ENCODE results near the gene GALNT15. TPM values are rescaled to one million over a fixed set of nuclear protein-coding genes. Genes with fewer than 3 reads are reported as not detected.
A peak's percentile ranks its signal among the peaks of the same experiment; 100 is the strongest.

Gene GALNT15
- total RNA-seq, 1 donor from 2014 or later = 7.0 TPM

DNA sequence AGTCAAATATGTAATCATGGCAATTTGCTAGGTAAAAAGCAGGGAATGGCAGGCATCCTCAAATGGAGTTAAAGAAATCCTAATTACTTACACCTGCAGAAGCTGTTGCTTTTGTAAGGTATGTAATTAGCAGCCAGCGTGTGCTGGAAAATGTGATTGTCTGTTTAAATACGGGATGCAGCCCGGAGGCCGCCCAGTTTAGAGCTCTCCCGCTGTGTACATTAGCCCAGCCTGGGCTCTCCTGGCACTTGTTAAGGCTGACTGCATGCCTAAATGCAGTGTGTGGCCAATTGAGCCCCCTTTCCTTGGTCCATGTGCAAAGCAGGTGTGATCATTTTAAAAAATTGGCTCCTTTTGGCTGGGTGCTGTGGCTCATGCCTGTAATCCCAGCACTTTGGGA is 81.2 kb downstream of the GALNT15 start:
- intact Hi-C loops (cut with micrococcal nuclease) = no loop called here
- DNase-seq = no peak

DNA sequence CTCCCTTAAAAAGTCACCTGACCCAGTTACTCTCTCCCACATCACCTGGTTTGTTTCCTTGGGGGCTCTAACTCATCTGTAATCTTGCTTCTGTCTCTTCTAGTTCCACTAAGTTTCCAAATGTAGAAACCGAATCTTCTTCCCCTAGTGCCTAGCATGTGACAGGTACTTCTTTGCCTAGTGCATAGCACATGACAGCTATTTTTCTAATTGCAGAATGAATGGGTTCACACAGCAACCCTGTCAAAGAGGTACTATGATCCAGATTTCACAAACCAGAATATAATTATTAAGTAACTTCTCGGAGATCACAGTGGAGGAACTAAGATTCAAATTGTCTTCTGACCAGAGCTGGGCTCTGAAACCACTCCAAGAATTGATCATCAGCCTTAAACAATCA is 82.8 kb downstream of the GALNT15 start:
- no peak for DNase-seq
- ATAC-seq = no peak
- intact Hi-C loops (cut with micrococcal nuclease) = no loop called here

More for the DNA sequence above, 81.2 kb downstream of the GALNT15 start:
- ATAC-seq = no peak

DNA sequence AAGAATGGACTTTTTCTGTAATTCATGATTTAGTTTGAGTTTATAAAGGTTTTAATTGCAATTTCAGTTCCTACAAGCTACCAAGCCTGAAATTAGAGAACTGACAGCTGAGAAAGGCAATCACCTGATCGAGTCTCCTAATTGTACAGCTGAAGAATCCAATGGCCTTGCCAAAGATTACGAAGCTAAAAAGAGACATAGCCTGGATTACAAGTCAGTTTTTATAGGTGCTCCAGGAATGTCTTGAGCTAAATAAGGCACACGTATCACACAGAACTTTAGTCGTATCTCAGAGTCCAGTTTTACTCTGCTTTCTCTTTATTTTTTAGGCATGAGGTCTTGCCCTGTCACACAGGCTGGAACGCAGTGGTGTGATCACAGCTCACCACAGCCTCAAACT is 83.7 kb downstream of the GALNT15 start:
- intact Hi-C loops (cut with micrococcal nuclease) = no loop called here
- DNase-seq = no peak
- no peak for ATAC-seq

DNA sequence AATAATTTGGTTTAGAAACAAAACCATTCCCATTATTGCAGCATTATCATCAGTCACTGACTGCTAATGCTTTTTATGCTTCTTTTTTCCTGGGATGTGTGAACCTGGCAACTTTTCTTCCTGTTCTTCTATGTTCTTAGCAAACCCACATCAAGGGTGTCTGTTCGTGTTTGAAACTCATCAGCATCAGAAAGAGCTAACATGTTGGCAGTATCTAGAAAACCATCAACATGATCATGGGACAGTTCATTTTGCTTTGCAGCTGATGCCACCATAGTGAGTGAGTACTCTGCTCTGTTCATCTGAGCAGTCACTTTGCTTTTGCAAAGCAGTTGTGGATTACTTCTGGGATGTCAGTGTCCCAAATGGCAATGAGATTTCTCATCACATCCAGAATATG is 84.4 kb downstream of the GALNT15 start:
- no peak for ATAC-seq
- intact Hi-C loops (cut with micrococcal nuclease) = no loop called here
- no peak for DNase-seq

DNA sequence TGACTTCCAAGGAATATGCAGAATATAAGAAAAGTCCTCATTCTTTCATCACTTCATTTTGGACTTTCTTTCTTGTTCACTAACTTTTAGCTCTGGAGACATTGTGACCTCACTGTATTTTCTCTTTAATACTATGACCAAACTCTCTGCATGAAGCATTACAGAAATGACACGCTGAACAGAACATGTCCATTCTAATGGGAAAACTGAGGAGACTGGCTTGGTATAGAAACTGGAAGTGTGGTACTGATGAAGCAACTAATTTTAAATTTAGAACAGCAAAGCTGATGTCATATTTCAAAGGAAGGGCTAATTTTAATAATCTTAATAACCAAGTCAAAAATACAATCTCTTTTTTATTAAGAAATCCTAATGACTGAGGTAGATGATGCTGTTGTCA is 85.6 kb downstream of the GALNT15 start:
- DNase-seq (no peak), ATAC-seq (no peak)
- intact Hi-C loops (cut with micrococcal nuclease) = no loop called here

DNA sequence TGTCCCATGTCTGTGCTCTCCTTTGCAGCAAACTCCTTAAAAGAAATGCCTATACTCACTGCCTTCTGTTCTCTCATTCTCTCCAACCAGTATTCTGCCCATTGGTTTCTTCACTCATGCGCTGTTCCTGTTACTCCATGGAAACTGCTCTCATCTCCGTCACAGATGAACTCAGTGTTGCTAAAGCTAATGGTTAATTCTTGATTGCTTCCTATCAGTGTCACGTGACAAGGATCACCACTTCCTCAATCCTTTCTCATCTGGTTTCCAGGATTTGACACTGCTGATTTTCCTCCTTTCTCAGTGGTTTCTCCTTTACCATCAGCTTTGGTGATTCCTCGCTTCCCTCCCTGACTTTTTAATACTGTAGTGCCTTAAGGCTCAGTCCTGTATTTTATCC is 87.7 kb downstream of the GALNT15 start:
- ATAC-seq = no peak
- DNase-seq = no peak
- intact Hi-C loops (cut with micrococcal nuclease) = no loop called here

DNA sequence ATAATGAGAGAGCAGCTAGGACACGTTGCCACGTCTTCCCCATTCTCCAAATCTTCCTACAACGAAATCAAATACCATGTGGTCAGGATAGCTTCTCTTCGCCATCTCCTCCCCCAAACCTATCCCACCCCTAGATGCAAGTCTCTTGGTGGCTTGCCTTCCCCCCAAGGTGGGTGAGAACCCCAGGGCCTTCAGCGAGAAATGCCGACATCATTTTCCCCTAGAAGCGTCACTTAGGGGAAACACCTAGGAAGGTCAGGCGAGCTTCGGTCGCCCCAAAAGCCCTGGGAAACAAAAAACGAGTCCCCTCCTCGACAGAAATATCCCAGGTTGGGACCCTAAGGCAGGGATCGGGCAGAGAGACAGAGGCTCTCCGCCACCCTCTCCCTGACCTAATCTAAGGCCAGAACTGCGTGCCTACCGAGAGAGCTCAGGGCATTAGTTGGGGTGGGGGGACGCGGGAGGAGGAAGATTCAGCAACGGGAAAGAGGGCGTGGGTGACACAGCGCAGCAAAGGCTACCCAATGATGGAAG is 89.8 kb downstream of the GALNT15 start:
- DNase-seq (no peak), ATAC-seq (no peak)
- intact Hi-C loops (cut with micrococcal nuclease) = no loop called here

DNA sequence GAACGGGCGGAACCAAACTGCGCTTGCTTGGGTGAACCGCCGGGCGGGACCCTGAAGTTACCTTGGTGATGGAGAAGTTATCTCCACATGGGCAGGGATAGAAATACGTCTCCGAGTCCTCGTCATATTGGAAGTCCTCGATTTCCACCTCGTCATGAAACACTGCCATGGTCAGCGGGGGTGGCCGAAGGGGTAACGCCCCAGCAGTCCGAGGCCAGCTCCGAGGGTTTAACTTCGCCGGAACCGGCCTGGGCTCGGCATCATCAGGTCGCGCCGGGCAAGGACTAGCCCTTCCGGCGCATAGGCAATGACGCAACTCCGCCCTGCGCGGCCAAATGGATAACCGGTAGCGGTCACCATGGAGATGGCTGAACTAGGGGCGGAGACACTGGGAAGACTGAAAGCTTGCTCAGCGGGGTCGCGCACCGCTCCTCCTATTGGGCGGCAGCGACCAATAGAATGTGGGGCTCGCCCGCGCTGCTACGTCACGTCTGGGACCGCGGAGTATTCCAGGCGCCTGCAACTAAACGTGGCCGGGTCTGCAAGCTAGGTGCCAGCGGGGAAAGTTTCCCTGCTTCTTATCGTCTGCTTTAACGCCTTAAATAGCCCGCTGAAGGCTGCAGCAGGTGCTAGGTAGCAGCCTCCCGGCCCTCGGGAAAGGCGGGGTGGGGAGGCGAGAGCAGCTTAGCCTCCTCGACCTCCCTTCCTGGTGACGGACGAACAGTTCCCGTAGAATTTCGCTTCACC is 90.4 kb downstream of the GALNT15 start, which contains the start of the genes DPH3 and OXNAD1:
Gene DPH3, minus strand, starts transcription at position 236 of the 747 bp plus-strand sequence. Its CDS starts 67 bp downstream, at position 169.
Gene OXNAD1, plus strand, starts transcription at position 505 of the 747 bp plus-strand sequence. CDS start 5,741 bp downstream, outside the sequence.
- DNase-seq (peak; percentile 100), ATAC-seq (peak; percentile 99)
- intact Hi-C loops (cut with micrococcal nuclease) = no loop called here

DNA sequence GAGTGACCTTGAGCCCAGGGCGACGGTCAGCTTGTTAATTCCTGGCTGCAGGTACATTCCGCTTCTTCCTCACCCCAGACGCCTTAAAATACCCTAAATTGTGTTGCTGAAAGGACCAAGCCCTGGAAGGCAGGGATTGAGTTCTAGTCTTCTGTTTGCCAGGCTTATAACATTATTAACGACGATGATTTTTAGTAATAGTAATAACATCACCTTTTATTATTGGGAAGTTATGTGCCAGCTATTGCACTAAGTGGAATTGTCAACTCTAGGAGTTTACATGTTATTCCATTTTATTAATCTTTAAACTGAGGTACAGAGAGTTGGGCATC is 90.9 kb downstream of the GALNT15 start:
- intact Hi-C loops (cut with micrococcal nuclease) = no loop called here
- ATAC-seq = no peak
- no peak for DNase-seq

DNA sequence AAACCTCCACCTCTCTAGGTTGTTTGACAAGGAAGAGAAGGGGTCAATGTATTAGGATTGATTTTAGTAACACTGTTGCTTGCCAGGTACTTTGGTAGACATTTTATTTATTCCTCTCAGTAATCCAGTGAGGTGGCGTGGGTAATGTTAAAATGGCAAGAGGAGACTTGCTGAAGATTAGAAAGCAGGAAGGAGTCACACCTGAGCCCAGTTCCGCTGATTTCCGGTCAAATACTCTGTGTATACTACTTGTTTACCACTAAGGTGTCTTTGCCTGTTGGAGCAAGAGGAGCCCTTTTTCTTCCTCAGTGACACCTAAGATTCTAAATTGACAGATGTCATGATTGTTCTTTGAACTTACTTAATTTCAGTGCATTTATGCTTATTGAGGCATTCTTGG is 92.2 kb downstream of the GALNT15 start:
- DNase-seq (no peak), ATAC-seq (no peak)
- intact Hi-C loops (cut with micrococcal nuclease) = no loop called here

DNA sequence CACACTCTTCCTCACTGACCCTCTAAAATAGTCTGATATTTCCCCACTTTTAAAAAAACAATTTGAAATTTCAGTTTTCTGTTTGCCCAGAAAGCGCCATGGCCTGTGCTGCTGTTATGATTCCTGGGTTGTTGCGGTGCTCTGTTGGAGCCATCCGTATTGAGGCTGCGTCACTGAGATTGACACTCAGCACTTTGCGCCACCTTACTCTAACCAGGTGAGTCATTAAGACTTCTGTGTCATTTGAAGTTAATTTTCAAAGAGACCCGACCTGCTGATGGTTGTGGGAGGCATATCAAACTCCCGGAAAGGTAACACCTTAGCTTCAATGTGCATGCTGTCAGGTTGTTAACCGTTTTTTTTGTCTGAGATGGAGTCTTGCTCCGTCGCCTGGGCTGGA is 96.4 kb downstream of the GALNT15 start:
- intact Hi-C loops (cut with micrococcal nuclease) = no loop called here
- DNase-seq = no peak
- ATAC-seq = no peak

DNA sequence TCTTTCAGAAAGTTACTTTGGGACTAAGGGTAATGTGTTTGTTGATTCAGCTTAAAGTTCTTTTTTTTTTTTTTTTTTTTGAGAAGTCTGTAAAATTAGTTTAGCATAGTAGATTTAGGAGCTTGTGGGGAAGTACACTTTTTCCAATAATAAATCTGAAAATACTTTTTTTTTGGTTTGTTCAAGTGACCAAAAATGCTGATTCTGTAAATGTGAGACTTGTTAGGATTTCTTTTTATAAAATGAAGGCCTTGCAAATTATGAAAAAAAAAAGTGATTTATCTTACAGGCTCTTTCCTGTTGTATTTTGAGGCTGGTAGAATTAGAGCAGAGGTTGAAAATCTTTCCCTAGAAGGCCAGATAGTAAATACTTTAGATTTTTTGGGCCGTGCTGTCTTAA is 98.1 kb downstream of the GALNT15 start:
- intact Hi-C loops (cut with micrococcal nuclease) = no loop called here
- DNase-seq (no peak), ATAC-seq (no peak)

DNA sequence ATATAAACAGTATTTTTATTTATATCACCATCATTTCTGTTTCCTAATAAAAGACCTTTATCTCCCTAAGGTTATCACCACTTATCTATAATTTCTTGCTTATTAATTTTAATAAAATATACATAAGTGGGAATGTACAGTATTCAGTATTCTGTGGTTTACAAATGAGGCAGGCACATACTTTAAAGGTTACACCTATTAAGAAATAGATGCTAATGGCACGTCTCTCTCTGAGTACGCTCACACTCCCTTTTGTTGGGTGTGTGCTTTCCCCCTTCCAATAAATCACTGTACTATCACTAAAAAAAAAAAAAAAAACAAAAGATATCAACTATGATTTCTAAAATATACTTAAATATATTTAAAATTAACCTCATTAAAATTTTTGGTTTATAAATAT is 99.4 kb downstream of the GALNT15 start:
- ATAC-seq (no peak), DNase-seq (no peak)
- intact Hi-C loops (cut with micrococcal nuclease) = no loop called here

DNA sequence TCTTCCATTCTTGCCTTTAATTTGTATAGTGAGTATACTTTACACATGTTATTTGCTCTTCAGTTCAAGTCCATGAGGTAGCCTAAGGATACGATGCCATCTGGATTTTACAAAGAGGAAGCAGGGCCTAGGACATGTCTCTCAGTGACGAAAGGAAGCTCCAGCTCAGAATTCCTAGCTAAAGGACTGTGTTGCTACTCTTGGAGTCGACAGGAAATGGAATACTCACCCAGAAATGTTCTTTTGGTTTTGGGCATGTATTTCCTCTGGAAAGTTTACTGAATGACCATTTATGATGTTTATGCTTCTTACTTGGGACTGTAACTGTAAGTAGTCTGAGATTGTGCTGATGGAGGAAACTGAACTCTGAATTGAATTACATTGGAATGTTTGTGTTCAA is 103.0 kb downstream of the GALNT15 start:
- intact Hi-C loops (cut with micrococcal nuclease) = no loop called here
- peak; percentile 40 for ATAC-seq
- DNase-seq = no peak

DNA sequence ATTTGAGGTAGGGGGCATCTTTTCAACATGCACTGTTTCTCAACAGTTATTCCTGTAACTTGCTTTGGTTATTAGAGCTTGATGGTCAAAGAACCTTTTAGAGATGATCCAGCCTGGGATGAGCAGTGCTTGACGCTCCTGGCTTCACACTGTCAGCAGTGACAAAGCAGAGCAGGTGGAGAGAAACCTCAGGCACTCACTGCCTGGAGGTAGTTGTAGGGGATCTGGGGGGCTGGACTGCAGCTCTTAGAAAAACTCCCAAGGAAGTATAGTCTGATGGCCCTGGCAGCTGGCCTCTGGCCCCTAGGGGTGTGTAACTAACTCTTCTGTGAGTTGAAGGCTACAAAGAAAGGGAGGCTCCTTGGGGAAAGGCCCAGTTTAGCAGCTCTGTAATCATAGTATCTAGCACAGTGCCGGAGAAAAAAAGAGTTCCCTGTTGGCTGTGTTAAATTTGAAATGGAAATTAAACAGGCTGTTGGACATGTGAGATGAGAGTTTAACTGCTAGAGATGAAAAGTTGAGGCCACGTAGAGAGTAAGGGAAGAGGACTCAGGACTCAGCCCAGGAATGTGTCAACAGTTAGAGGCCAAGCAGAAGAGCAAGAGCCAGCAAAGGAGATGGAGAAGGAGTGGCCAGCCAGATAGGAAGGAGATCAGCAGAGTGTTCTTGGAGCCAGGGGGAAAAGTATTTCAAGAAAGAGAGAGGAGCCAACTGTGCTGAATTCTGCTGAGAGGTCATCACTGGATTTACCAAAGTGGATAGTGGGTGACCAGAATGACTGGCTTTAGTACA is 104.7 kb downstream of the GALNT15 start:
- ATAC-seq (peak; percentile 15), DNase-seq (no peak)
- intact Hi-C loops (cut with micrococcal nuclease) = no loop called here

DNA sequence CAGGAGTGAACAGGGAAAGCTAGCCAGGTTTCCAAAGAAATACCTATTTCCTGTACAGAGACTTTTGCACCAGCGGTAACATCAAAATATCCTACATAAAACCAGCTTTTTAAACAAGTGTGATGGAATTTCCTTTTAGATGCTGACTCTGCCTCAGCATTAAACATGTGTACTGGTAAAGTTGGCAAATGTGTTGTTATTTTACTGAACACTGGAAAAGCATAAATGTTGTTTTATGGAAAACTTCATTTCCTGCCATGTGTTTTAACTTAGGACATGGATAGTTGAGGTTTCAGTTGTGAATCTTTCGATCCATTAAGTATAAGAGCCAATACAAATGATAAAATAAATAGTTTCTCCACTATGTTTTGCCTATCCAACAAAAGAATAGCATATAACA is 106.2 kb downstream of the GALNT15 start:
- DNase-seq (no peak), ATAC-seq (no peak)
- intact Hi-C loops (cut with micrococcal nuclease) = no loop called here

Other genes with a start within 250 kb of the GALNT15 start
- 18.2 TPM for gene DPH3, start 90.3 kb downstream of the GALNT15 start, total RNA-seq
- 15.4 TPM for gene OXNAD1, start 90.5 kb downstream of the GALNT15 start, total RNA-seq

Data from left ventricle myocardium superior (tissue), 1 donor.